WTC11 (cell line): ENCODE measurements around the gene MAB21L4.

Experiments
- AFF4 ChIP-seq: sonication (generic); formaldehyde crosslinking; IDR thresholded peaks from 2 replicates; pipeline ENCODE4 v1.8.1; 2023; ENCODE audit warnings: mild to moderate bottlenecking, missing genetic modification reagents, borderline replicate concordance
- CREB1 ChIP-seq: sonication (generic); formaldehyde crosslinking; IDR thresholded peaks from 2 replicates; pipeline ENCODE4 v1.8.0; 2023; ENCODE audit warnings: mild to moderate bottlenecking, missing genetic modification reagents
- CTCF ChIP-seq: fragments of 200-600 bp; IDR thresholded peaks from 2 replicates; pipeline ENCODE4 v1.8.0; 2022; ENCODE audit warnings: antibody characterized with exemption
- E2F1 ChIP-seq: sonication (generic); formaldehyde crosslinking; IDR thresholded peaks from 2 replicates; pipeline ENCODE4 v1.8.0; 2022; ENCODE audit warnings: mild to moderate bottlenecking, missing genetic modification reagents
- ELF4 ChIP-seq: sonication (generic); formaldehyde crosslinking; IDR thresholded peaks from 2 replicates; pipeline ENCODE4 v1.8.1; 2022; ENCODE audit warnings: low read depth, mild to moderate bottlenecking, moderate library complexity, missing genetic modification reagents
- MAX ChIP-seq: sonication (generic); formaldehyde crosslinking; IDR thresholded peaks from 2 replicates; pipeline ENCODE4 v1.8.0; 2022; ENCODE audit warnings: mild to moderate bottlenecking, missing genetic modification reagents
- MXD4 ChIP-seq: fragments of 250-450 bp; sonication (Bioruptor Pico); IDR thresholded peaks from 2 replicates; pipeline ENCODE4 v1.8.0; 2021; ENCODE audit warnings: mild to moderate bottlenecking, moderate library complexity, borderline replicate concordance
- SP1 ChIP-seq: sonication (generic); formaldehyde crosslinking; conservative IDR thresholded peaks from 2 replicates; pipeline ENCODE4 v1.8.1; 2022; ENCODE audit warnings: missing genetic modification reagents
- USF2 ChIP-seq: sonication (generic); formaldehyde crosslinking; IDR thresholded peaks from 2 replicates; pipeline ENCODE4 v1.8.1; 2023; ENCODE audit warnings: mild to moderate bottlenecking, missing genetic modification reagents, moderate library complexity
- ZNF317 ChIP-seq: sonication (generic); formaldehyde crosslinking; IDR thresholded peaks from 2 replicates; pipeline ENCODE4 v1.8.1; 2023; ENCODE audit warnings: low read depth, mild to moderate bottlenecking, moderate library complexity, missing genetic modification reagents, borderline replicate concordance
- TF ChIP-seq, protein P1 (sequence below): sonication (generic); formaldehyde crosslinking; IDR thresholded peaks from 2 replicates; pipeline ENCODE4 v1.8.0; 2022; ENCODE audit warnings: mild to moderate bottlenecking, missing genetic modification reagents
- TF ChIP-seq, protein P2 (sequence below): sonication (generic); formaldehyde crosslinking; conservative IDR thresholded peaks from 2 replicates; pipeline ENCODE4 v1.8.1; 2022; ENCODE audit warnings: mild to moderate bottlenecking, missing genetic modification reagents

GRCh38 chr2:240921311-240921994 lies 25.5 kb upstream of the MAB21L4 start:
- no peak for TF ChIP-seq CTCF
- TF ChIP-seq, protein P1, sequence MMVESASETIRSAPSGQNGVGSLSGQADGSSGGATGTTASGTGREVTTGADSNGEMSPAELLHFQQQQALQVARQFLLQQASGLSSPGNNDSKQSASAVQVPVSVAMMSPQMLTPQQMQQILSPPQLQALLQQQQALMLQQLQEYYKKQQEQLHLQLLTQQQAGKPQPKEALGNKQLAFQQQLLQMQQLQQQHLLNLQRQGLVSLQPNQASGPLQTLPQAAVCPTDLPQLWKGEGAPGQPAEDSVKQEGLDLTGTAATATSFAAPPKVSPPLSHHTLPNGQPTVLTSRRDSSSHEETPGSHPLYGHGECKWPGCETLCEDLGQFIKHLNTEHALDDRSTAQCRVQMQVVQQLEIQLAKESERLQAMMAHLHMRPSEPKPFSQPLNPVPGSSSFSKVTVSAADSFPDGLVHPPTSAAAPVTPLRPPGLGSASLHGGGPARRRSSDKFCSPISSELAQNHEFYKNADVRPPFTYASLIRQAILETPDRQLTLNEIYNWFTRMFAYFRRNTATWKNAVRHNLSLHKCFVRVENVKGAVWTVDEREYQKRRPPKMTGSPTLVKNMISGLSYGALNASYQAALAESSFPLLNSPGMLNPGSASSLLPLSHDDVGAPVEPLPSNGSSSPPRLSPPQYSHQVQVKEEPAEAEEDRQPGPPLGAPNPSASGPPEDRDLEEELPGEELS (CRISPR knock-in tag), result no peak
- no peak for TF ChIP-seq SP1 (CRISPR knock-in tag)
- TF ChIP-seq AFF4 (CRISPR knock-in tag), result no peak
- no peak for TF ChIP-seq ZNF317 (CRISPR knock-in tag)
- TF ChIP-seq ELF4 (CRISPR knock-in tag), result no peak
- no peak for TF ChIP-seq E2F1 (CRISPR knock-in tag)
- TF ChIP-seq MAX (CRISPR knock-in tag), result no peak
- TF ChIP-seq, protein P2, sequence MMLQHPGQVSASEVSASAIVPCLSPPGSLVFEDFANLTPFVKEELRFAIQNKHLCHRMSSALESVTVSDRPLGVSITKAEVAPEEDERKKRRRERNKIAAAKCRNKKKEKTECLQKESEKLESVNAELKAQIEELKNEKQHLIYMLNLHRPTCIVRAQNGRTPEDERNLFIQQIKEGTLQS (CRISPR knock-in tag), result no peak
- TF ChIP-seq CREB1 (CRISPR knock-in tag), result no peak
- TF ChIP-seq USF2, result no peak
- no peak for TF ChIP-seq MXD4 (CRISPR knock-in tag)
